ENCODE data around the gene SLC35F4. TPM values are rescaled to one million over a fixed set of nuclear protein-coding genes. Genes with fewer than 3 reads are reported as not detected.
"Not testable (repeated sequence)": the region's sequence is repeated elsewhere in the genome, so short reads cannot be mapped to it uniquely, and the experiment has no call there.

SLC35F4 gene
- total RNA-seq, 6 donors from 2014 or later, result not detected

DNA sequence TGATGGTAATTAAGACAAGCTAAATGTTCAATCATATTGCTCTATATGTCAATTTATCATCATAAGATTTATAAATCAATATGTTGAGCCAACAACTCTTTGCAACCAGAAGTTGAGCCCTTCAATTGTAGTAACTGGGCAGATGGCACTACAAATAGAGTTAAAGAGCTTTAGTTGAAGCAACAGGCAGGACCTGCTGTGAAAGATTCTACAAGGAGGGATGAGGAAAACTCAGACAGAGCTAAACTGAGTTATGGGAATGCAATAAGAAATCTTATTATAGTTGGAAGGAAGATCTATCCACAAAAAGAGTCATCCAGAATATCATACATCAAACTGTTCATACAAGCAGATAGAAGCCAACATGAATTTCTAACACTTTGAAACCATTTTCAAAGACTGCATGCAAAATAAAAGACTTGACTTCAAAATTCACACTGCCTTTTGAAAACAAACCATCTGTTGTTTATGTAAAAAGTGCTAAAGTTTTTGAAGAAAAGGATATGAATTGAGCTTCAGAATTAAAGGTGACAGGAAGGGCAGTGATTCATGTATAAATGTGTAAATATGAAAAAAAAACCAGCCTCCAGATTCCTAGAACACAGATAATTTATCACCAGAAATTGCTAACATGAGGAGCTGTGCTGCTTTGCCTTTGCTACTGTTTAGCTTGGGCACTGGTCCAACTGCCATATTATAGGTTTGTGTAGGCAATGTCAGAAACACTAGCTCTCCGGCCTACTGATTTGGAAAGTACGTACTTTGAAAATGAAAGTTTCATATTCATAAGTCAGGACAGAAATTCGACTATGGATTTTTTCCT is 133.2 kb downstream of the SLC35F4 start:
- no peak overlapping the region for H3K4me3 ChIP-seq

DNA sequence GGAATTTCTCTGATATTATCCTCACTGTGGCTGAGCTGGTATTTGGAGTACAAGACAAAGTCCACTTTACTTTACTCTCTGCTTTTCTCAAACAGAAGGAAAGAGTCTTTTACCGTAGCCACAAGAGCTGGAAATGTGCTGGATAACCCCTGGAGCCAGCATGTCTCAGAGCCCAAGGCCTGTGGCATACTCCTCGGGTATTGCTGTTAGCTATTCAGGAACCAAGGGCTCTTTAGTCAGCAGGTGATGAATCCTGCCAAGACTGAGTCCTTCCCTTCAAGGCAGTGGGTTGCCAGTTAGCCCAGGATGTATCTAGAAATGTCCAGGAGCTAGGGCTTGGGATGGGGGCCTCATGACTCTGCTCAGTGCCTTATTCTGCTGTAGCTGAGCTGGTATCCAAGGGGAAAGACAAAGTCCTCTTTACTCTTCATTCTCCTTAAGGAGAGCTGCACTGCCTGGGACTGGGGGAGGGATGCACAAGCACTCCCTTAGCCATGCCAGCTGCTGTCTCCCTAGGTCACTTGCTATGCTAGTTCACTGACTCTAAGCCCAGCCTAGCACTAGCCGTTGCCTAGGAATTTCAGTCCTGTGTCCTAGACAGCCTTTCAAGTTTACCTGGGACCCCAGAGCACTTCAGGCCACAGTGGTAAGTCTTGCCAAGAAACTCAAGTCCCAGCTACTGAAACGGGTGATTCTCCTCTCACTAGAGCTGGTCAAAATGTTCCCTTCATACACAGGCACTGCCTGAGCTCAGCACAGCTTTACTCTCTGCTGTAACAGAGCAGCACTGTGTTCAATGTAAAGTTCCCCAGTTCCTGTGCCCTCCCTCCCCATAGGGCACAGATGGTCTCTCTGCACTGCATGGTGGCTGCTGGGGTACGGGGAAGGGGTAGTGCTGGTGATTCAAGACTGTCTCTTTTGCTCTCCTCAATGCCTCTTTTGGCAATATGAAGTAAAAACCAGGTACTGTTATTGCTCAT is 136.4 kb downstream of the SLC35F4 start:
- no peaks in the 10 kb centered on the region for H3K4me1 ChIP-seq

More for the DNA sequence above, 133.2 kb downstream of the SLC35F4 start:
- DNase-seq, result no peak
- H3K36me3 ChIP-seq, result no peaks in the 10 kb centered on the region
- no peaks in the 10 kb centered on the region for H3K4me1 ChIP-seq
- H3K27ac ChIP-seq, result no peak overlapping the region
- WGBS, 2 donors, result 49 to 70% methylated on average over 3 of the region's 3 CpGs
- no peaks in the 10 kb centered on the region for H3K27me3 ChIP-seq
- no peak for TF ChIP-seq POLR2AphosphoS5 (IDR thresholded peaks at IDR 0.05)
- TF ChIP-seq EP300 (IDR thresholded peaks at IDR 0.05), result no peak
- TF ChIP-seq POLR2A (IDR thresholded peaks at IDR 0.05), result no peak
- no peak for TF ChIP-seq CTCF (IDR thresholded peaks at IDR 0.05)
- no peaks in the 10 kb centered on the region for H3K9me3 ChIP-seq
- ATAC-seq (ENCODE audit: low FRiP score in 2 of 2), result no peak

GRCh38 chr14:57725399-57726077 is 140.4 kb downstream of the SLC35F4 start:
- WGBS, 2 donors, result 77 to 84% methylated on average over 2 of the region's 2 CpGs
- no peak for TF ChIP-seq POLR2AphosphoS5 (IDR thresholded peaks at IDR 0.05)
- TF ChIP-seq EP300 (IDR thresholded peaks at IDR 0.05), result no peak
- no peak for TF ChIP-seq POLR2A (IDR thresholded peaks at IDR 0.05)
- TF ChIP-seq CTCF (IDR thresholded peaks at IDR 0.05), result no peak
- Histone ChIP-seq H3K36me3 (no peaks in the 10 kb centered on the region), H3K9me3 (no peaks in the 10 kb centered on the region), H3K4me1 (no peaks in the 10 kb centered on the region), H3K4me3 (no peak overlapping the region), H3K27ac (no peak overlapping the region), H3K27me3 (no peaks in the 10 kb centered on the region)
- no peak for ATAC-seq (ENCODE audit: low FRiP score in 2 of 2)
- no peak for DNase-seq

More for the DNA sequence above, 136.4 kb downstream of the SLC35F4 start:
- H3K4me3 ChIP-seq, result no peak overlapping the region
- no peak overlapping the region for H3K27ac ChIP-seq
- no peaks in the 10 kb centered on the region for H3K27me3 ChIP-seq
- TF ChIP-seq EP300 (IDR thresholded peaks at IDR 0.05) (no peak), POLR2AphosphoS5 (IDR thresholded peaks at IDR 0.05) (no peak), POLR2A (IDR thresholded peaks at IDR 0.05) (no peak), CTCF (IDR thresholded peaks at IDR 0.05) (no peak)
- H3K9me3 ChIP-seq, result no peaks in the 10 kb centered on the region
- WGBS, 2 donors, result 47 to 51% methylated on average over 4 to 5 of the region's 5 CpGs
- no peaks in the 10 kb centered on the region for H3K36me3 ChIP-seq
- DNase-seq (no peak), ATAC-seq (ENCODE audit: low FRiP score in 2 of 2) (no peak)

GRCh38 chr14:57722141-57722540 is 143.8 kb downstream of the SLC35F4 start:
- H3K27me3 ChIP-seq; ATAC-seq (ENCODE audit: low FRiP score in 2 of 2); H3K9me3 ChIP-seq; DNase-seq; H3K27ac ChIP-seq; H3K4me1 ChIP-seq; H3K4me3 ChIP-seq; H3K36me3 ChIP-seq: not testable (repeated sequence)

GRCh38 chr14:57714487-57714931 is 151.4 kb downstream of the SLC35F4 start:
- Histone ChIP-seq H3K36me3 (no peaks in the 10 kb centered on the region), H3K27ac (no peak overlapping the region), H3K4me3 (no peak overlapping the region), H3K9me3 (peaks cover 6 to 9% (median 7%) of the 10 kb centered on the region in 4 donors), H3K27me3 (no peaks in the 10 kb centered on the region), H3K4me1 (peaks cover 0 to 4% (median 0%) of the 10 kb centered on the region in 4 donors)
- WGBS, 2 donors, result 6 to 9% methylated on average over 3 of the region's 3 CpGs
- no peak for DNase-seq
- no peak for TF ChIP-seq POLR2AphosphoS5 (IDR thresholded peaks at IDR 0.05)
- no peak for TF ChIP-seq EP300 (IDR thresholded peaks at IDR 0.05)
- TF ChIP-seq POLR2A (IDR thresholded peaks at IDR 0.05), result no peak
- no peak for TF ChIP-seq CTCF (IDR thresholded peaks at IDR 0.05)
- ATAC-seq (ENCODE audit: low FRiP score in 2 of 2), result no peak

Data from upper lobe of left lung (tissue), 6 donors.